Caco-2 (cell line): ENCODE measurements around the gene REPS2. TPM values are rescaled to one million over a fixed set of nuclear protein-coding genes. Genes with fewer than 3 reads are reported as not detected.

Experiments
- BruUV-seq: library from RNA; stranded (reverse); fragments of 400-500 nt; replicated peaks from 2 replicates; lab custom pipeline; 2021; lab: Mats Ljungman, UMichigan
- CTCF ChIA-PET: fragments of 300-600 bp; sonication (Branson Sonifier 250); formaldehyde crosslinking; loops from one replicate; lab custom pipeline; 2022; ENCODE audit warnings: antibody characterized with exemption; lab: Charles Lee
- POLR2A ChIA-PET: fragments of 300-600 bp; sonication (Branson Sonifier 250); formaldehyde crosslinking; loops from one replicate; lab custom pipeline; 2022; ENCODE audit warnings: antibody characterized with exemption; lab: Charles Lee
- DNase-seq, 2 experiments: peaks; one replicate each; pipeline versions ENCODE4 v3.0.0 to v3.0.0-alpha.2; 2020 to 2022
- H3K27me3 ChIP-seq: replicated peaks from 2 replicates; pipeline ENCODE4 v1.6.0; 2011; ENCODE audit warnings: low read length; ENCODE audit not compliant: control insufficient read depth, insufficient read depth
- H3K36me3 ChIP-seq: 2 replicates; pipeline ENCODE4 v1.5.1; 2011; ENCODE audit warnings: low read length; ENCODE audit not compliant: control insufficient read depth, insufficient read depth
- H3K4me1 ChIP-seq: fragments of 250-450 bp; sonication (Bioruptor Pico); 2 replicates; pipeline ENCODE4 v1.5.1; 2020; ENCODE audit warnings: mild to moderate bottlenecking
- H3K4me3 ChIP-seq: 2 replicates; pipeline ENCODE4 v1.5.1; 2011; ENCODE audit warnings: low read depth, mild to moderate bottlenecking, control low read depth, low read length
- H3K9me3 ChIP-seq: fragments of 250-450 bp; sonication (Bioruptor Pico); 2 replicates; pipeline ENCODE4 v1.5.1; 2020; ENCODE audit warnings: mild to moderate bottlenecking, moderate library complexity
- H3K27ac Mint-ChIP-seq: one replicate; pipeline ENCODE4 v1.8.0; 2022; ENCODE audit warnings: mixed read lengths; ENCODE audit not compliant: unreplicated experiment
- H3K27me3 Mint-ChIP-seq: one replicate; pipeline ENCODE4 v1.8.0; 2022; ENCODE audit warnings: mixed read lengths; ENCODE audit not compliant: insufficient read depth, unreplicated experiment
- H3K36me3 Mint-ChIP-seq: one replicate; pipeline ENCODE4 v1.8.0; 2022; ENCODE audit warnings: mild to moderate bottlenecking, mixed read lengths; ENCODE audit not compliant: insufficient read depth, unreplicated experiment
- H3K4me1 Mint-ChIP-seq: one replicate; pipeline ENCODE4 v1.8.0; 2022; ENCODE audit warnings: low read depth, mixed read lengths; ENCODE audit not compliant: unreplicated experiment
- H3K4me3 Mint-ChIP-seq: one replicate; pipeline ENCODE4 v1.8.0; 2022; ENCODE audit warnings: mild to moderate bottlenecking, moderate library complexity, mixed read lengths; ENCODE audit not compliant: unreplicated experiment
- H3K9me3 Mint-ChIP-seq: one replicate; pipeline ENCODE4 v1.8.0; 2022; ENCODE audit warnings: mixed read lengths; ENCODE audit not compliant: unreplicated experiment
- intact Hi-C: fragments of 100-400 bp; cut with micrococcal nuclease; formaldehyde crosslinking; loops from one replicate; pipeline ENCODE4 v1.10.0; 2022; ENCODE audit not compliant: unreplicated experiment
- total RNA-seq: library from RNA; stranded (reverse); gene quantifications from 2 replicates; pipeline ENCODE4 v1.2.3, GENCODE V29; 2022
- TF ChIP-seq, protein P1 (sequence below), 2 experiments: fragments of 200-600 bp in 1 of 2; IDR thresholded peaks; 1 replicate in 1 of 2; 2 replicates in 1 of 2; pipeline versions ENCODE4 v1.5.1 to v1.8.0; 2011 to 2022; ENCODE audit warnings: antibody characterized with exemption in 1 of 2, control low read depth in 1 of 2, inconsistent platforms in 1 of 2, low read depth in 1 of 2, low read length in 1 of 2, mild to moderate bottlenecking in 1 of 2, moderate library complexity in 1 of 2; ENCODE audit not compliant: insufficient read depth in 1 of 2, severe bottlenecking in 1 of 2, unreplicated experiment in 1 of 2

REPS2 gene
- total RNA-seq, 1 experiment from 2014 or later: 0.86 TPM

GRCh38 chrX:17062065-17062464, 115.6 kb downstream of the REPS2 start:
- Mint-ChIP-seq H3K4me1 (no peaks in the 10 kb centered on the region), H3K36me3 (no peaks in the 10 kb centered on the region)

DNA sequence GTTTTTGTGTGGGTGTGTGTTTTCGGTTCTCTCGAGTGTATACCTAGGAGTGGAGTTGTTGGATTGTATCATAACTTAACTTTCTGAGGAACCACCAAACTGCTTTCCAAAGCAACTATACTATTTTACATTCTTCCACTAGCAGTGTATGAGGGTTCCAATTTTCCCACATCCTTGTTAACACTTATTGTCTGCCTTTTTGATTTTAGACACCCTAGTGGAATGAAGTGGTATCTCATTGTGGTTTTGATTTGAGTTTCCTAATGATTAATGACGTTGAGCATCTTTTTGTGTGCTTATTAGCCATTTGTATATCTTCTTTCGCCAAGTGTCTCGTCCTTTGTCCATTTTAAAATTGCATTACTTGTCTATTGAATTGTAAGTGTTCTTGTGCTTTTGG, 118.6 kb downstream of the REPS2 start:
- no TSS peak for BruUV-seq
- no peaks in the 10 kb centered on the region for H3K36me3 Mint-ChIP-seq

More at GRCh38 chrX:17062065-17062464, 115.6 kb downstream of the REPS2 start:
- H3K9me3 Mint-ChIP-seq: no peaks in the 10 kb centered on the region
- intact Hi-C loops: no loop called here
- no peak for DNase-seq
- H3K27me3 Mint-ChIP-seq: peaks cover 2% of the 10 kb centered on the region
- ChIA-PET POLR2A (no interaction called here), CTCF (no interaction called here)
- H3K4me3 Mint-ChIP-seq: no peak overlapping the region
- TF ChIP-seq, protein P1, sequence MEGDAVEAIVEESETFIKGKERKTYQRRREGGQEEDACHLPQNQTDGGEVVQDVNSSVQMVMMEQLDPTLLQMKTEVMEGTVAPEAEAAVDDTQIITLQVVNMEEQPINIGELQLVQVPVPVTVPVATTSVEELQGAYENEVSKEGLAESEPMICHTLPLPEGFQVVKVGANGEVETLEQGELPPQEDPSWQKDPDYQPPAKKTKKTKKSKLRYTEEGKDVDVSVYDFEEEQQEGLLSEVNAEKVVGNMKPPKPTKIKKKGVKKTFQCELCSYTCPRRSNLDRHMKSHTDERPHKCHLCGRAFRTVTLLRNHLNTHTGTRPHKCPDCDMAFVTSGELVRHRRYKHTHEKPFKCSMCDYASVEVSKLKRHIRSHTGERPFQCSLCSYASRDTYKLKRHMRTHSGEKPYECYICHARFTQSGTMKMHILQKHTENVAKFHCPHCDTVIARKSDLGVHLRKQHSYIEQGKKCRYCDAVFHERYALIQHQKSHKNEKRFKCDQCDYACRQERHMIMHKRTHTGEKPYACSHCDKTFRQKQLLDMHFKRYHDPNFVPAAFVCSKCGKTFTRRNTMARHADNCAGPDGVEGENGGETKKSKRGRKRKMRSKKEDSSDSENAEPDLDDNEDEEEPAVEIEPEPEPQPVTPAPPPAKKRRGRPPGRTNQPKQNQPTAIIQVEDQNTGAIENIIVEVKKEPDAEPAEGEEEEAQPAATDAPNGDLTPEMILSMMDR (IDR thresholded peaks at IDR 0.05; ENCODE audit: insufficient read depth in 1 of 2, low read depth in 1 of 2, low read length in 1 of 2, severe bottlenecking in 1 of 2, unreplicated experiment in 1 of 2): no peak
- Histone ChIP-seq H3K4me3 (no peak overlapping the region), H3K4me1 (no peaks in the 10 kb centered on the region), H3K9me3 (no peaks in the 10 kb centered on the region), H3K36me3 (no peaks in the 10 kb centered on the region), H3K27me3 (no peaks in the 10 kb centered on the region)
- no peak overlapping the region for H3K27ac Mint-ChIP-seq
- no TSS peak for BruUV-seq

DNA sequence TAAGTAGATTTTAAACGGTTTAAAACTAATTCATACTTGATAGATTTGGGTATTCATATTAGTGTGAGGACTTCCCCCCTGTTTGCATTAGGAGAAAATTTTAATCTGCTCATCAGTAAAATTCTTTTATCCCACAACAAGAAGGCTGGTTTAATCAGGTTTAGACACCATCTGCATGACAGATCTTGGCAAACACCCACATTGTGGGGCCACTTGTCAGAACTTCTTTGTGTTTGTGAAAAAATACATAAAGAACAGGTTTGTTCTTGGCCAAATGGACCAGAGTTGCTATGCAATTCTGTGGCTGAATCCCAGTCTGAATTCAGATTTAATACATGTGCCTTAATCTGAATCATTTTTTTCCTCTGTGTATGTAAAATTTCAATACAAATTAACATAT, 121.1 kb downstream of the REPS2 start:
- H3K4me1 Mint-ChIP-seq: no peaks in the 10 kb centered on the region
- peaks cover 3% of the 10 kb centered on the region for H3K27me3 Mint-ChIP-seq
- Histone ChIP-seq H3K4me1 (no peaks in the 10 kb centered on the region), H3K4me3 (no peak overlapping the region), H3K9me3 (no peaks in the 10 kb centered on the region), H3K27me3 (no peaks in the 10 kb centered on the region), H3K36me3 (no peaks in the 10 kb centered on the region)
- no peak overlapping the region for H3K4me3 Mint-ChIP-seq
- DNase-seq: no peak
- ChIA-PET POLR2A (no interaction called here), CTCF (no interaction called here)
- no peak overlapping the region for H3K27ac Mint-ChIP-seq
- TF ChIP-seq, protein P1 (IDR thresholded peaks at IDR 0.05; ENCODE audit: insufficient read depth in 1 of 2, low read depth in 1 of 2, low read length in 1 of 2, severe bottlenecking in 1 of 2, unreplicated experiment in 1 of 2): no peak
- H3K9me3 Mint-ChIP-seq: no peaks in the 10 kb centered on the region
- no TSS peak for BruUV-seq
- intact Hi-C loops: no loop called here
- no peaks in the 10 kb centered on the region for H3K36me3 Mint-ChIP-seq

More for the DNA sequence above, 118.6 kb downstream of the REPS2 start:
- Mint-ChIP-seq H3K27me3 (peaks cover 2% of the 10 kb centered on the region), H3K9me3 (no peaks in the 10 kb centered on the region), H3K4me1 (no peaks in the 10 kb centered on the region), H3K4me3 (no peak overlapping the region), H3K27ac (no peak overlapping the region)
- TF ChIP-seq, protein P1 (IDR thresholded peaks at IDR 0.05; ENCODE audit: insufficient read depth in 1 of 2, low read depth in 1 of 2, low read length in 1 of 2, severe bottlenecking in 1 of 2, unreplicated experiment in 1 of 2): no peak
- Histone ChIP-seq H3K4me3 (no peak overlapping the region), H3K4me1 (no peaks in the 10 kb centered on the region), H3K27me3 (no peaks in the 10 kb centered on the region), H3K9me3 (no peaks in the 10 kb centered on the region), H3K36me3 (no peaks in the 10 kb centered on the region)
- CTCF ChIA-PET: no interaction called here
- POLR2A ChIA-PET: no interaction called here
- intact Hi-C loops: no loop called here
- no peak for DNase-seq
